T-helper 1 cell treated with Interleukin-12 subunit alpha and Interleukin-12 subunit beta and Interleukin-4 antibody, amounts not matched to agents 30 ng/mL and 1 ng/mL, for 36 hours (primary cell): ENCODE measurements around the gene ERH. TPM values are rescaled to one million over a fixed set of nuclear protein-coding genes. Genes with fewer than 3 reads are reported as not detected.

Source experiments
- intact Hi-C: fragments of 100-400 bp; cut with micrococcal nuclease; formaldehyde crosslinking; loops from one replicate; pipeline ENCODE4 v1.15.1; 2024
- total RNA-seq: library from RNA; stranded (reverse); gene quantifications from 2 replicates; pipeline ENCODE4 v1.2.3, GENCODE V29; 2022

The ERH gene
- total RNA-seq, 1 donor from 2014 or later: 309 TPM

DNA sequence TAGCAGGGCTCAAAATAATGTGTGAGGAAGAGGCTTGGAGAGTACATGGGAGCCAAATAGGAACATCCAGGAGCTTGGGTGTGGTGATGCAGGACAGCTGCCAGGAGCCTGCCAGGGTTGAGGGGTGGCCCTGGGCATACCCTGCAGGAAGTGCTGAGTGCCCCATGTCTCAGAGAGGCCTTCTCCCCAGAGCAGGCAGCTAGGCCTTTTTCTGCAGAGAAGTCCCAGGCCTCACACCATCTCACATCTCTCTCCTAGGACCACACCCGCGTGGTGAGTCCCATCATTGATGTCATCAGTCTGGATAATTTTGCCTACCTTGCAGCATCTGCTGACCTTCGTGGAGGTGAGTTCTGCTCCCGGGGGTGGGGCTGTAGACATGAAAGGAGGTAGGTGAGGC is 66.9 kb downstream of the ERH start:
- intact Hi-C loops: no loop called here

Other genes starting within 250 kb of the ERH start
- 45.7 and 49.5 TPM in 2 replicates for gene DCAF5, start 245.2 kb downstream of the ERH start, total RNA-seq
- 6.1 TPM in 2 replicates for gene EXD2, start 206.8 kb downstream of the ERH start, total RNA-seq
- gene GALNT16, start 138.1 kb downstream of the ERH start, total RNA-seq: 0.02 TPM in 1 of 2 replicates, not detected in the other
- gene SLC39A9, start 393 bp upstream of the ERH start, total RNA-seq: 54.1 TPM in 2 replicates
- gene PLEKHD1, start 86.4 kb upstream of the ERH start, total RNA-seq: 0.12 and 0.20 TPM in 2 replicates
- 0.05 TPM in 1 of 2 replicates, not detected in the other for gene CCDC177, start 176.6 kb upstream of the ERH start, total RNA-seq
- gene SUSD6, start 213.3 kb upstream of the ERH start, total RNA-seq: 99.2 and 106 TPM in 2 replicates